ENCODE results near the gene GATC. TPM values are rescaled to one million over a fixed set of nuclear protein-coding genes. Genes with fewer than 3 reads are reported as not detected.
A peak's percentile ranks its signal among the peaks of the same experiment; 100 is the strongest.

Gene GATC
- total and polyA plus RNA-seq, 3 donors from 2014 or later: 10.8 to 20.9 (median 17.5) TPM

GRCh38 chr12:120463712-120464111 is 17.5 kb downstream of the GATC start:
- peaks cover 21% of the 10 kb centered on the region for H3K4me1 ChIP-seq
- no peaks in the 10 kb centered on the region for H3K27me3 ChIP-seq
- H3K27ac ChIP-seq: no peak overlapping the region
- 85 to 88% methylated on average over 5 of the region's 5 CpGs for WGBS, 2 donors
- TF ChIP-seq POLR2A (IDR thresholded peaks at IDR 0.05): no peak
- TF ChIP-seq, protein P1, sequence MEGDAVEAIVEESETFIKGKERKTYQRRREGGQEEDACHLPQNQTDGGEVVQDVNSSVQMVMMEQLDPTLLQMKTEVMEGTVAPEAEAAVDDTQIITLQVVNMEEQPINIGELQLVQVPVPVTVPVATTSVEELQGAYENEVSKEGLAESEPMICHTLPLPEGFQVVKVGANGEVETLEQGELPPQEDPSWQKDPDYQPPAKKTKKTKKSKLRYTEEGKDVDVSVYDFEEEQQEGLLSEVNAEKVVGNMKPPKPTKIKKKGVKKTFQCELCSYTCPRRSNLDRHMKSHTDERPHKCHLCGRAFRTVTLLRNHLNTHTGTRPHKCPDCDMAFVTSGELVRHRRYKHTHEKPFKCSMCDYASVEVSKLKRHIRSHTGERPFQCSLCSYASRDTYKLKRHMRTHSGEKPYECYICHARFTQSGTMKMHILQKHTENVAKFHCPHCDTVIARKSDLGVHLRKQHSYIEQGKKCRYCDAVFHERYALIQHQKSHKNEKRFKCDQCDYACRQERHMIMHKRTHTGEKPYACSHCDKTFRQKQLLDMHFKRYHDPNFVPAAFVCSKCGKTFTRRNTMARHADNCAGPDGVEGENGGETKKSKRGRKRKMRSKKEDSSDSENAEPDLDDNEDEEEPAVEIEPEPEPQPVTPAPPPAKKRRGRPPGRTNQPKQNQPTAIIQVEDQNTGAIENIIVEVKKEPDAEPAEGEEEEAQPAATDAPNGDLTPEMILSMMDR (IDR thresholded peaks at IDR 0.05): no peak
- intact Hi-C loops (cut with DNase I; ENCODE audit: low total_unique reads): no loop called here
- no peak for DNase-seq
- no peaks in the 10 kb centered on the region for H3K9me3 ChIP-seq
- no peak overlapping the region for H3K4me3 ChIP-seq
- no peaks in the 10 kb centered on the region for H3K36me3 ChIP-seq (ENCODE audit: low read depth, missing control alignments)

GRCh38 chr12:120465756-120466155 is 19.5 kb downstream of the GATC start:
- no peak for DNase-seq
- 39 to 45% methylated on average over 5 of the region's 5 CpGs for WGBS, 2 donors
- no peaks in the 10 kb centered on the region for H3K27me3 ChIP-seq
- H3K27ac ChIP-seq: peak overlapping the region in 1 of 2 donors; percentile 10
- no peaks in the 10 kb centered on the region for H3K9me3 ChIP-seq
- H3K4me3 ChIP-seq: no peak overlapping the region
- H3K36me3 ChIP-seq (ENCODE audit: low read depth, missing control alignments): no peaks in the 10 kb centered on the region
- no peak for TF ChIP-seq POLR2A (IDR thresholded peaks at IDR 0.05)
- TF ChIP-seq, protein P1 (IDR thresholded peaks at IDR 0.05): no peak
- intact Hi-C loops (cut with DNase I; ENCODE audit: low total_unique reads): no loop called here
- peaks cover 28% of the 10 kb centered on the region for H3K4me1 ChIP-seq

DNA sequence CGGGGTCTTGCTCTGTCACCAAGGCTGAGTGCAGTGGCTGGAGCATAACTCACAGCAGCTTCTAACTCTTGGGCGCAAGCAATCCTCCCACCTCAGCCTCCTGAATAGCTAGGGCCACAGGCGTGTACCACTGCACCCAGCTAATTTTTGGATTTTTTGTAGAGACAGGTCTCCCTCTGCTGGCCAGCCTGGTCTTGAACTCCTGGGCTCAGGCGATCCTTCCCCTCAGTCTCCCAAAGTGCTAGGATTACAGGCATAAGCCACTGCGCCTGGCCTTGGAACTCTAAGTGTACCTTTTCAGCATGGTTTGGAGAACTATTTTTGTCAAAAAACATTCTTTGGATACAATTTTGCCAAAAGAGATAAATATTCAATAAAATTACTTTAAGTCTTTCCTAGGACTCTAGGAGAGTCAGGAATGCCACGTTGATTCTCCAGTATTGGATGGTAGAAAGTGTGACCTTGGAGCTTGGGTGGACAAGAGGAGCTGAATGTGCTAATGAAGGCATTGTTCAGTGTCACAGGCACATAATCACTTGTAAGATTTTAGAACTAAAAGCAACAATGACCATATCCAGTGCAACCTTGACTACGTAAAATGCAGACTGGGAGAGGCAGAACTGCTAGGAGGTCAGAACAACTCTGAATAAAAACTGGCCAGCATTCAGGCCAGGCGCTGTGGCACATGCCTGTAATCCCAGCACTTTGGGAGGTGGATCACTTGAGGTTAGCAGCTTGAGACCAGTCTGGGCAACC is 20.5 kb downstream of the GATC start:
- Histone ChIP-seq H3K36me3 (ENCODE audit: low read depth, missing control alignments) (no peaks in the 10 kb centered on the region), H3K27ac (peak overlapping the region; percentile 7 to 57), H3K4me3 (no peak overlapping the region), H3K27me3 (no peaks in the 10 kb centered on the region), H3K9me3 (no peaks in the 10 kb centered on the region), H3K4me1 (peaks cover 32% of the 10 kb centered on the region)
- peak; percentile 78 for DNase-seq
- TF ChIP-seq POLR2A (IDR thresholded peaks at IDR 0.05): no peak
- TF ChIP-seq, protein P1 (IDR thresholded peaks at IDR 0.05): peak; percentile 30 to 51 (median 46)
- intact Hi-C loops (cut with DNase I; ENCODE audit: low total_unique reads): no loop called here
- WGBS, 2 donors: 27 to 28% methylated on average over 8 of the region's 8 CpGs

DNA sequence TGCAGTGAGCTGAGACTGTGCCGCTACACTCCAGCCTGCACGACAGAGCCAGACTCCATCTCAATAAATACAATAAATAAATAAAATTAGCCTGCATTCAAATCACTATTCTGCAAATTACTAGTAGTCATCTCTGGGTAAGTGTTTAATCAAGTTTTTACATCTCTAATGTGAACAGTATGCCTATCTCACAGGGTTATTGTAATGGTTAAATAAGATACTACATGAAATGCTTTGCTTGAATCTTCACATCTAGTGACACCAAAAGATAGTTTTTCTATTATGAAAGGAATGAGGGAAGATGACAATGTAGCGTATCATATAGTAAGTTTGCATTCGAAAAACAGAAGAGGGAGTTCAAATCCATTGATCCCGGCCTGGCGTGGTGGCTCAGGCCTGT is 21.2 kb downstream of the GATC start:
- H3K27ac ChIP-seq: peak overlapping the region in 1 of 2 donors; percentile 57
- H3K4me3 ChIP-seq: no peak overlapping the region
- no peaks in the 10 kb centered on the region for H3K27me3 ChIP-seq
- intact Hi-C loops (cut with DNase I; ENCODE audit: low total_unique reads): no loop called here
- H3K36me3 ChIP-seq (ENCODE audit: low read depth, missing control alignments): no peaks in the 10 kb centered on the region
- TF ChIP-seq, protein P1 (IDR thresholded peaks at IDR 0.05): no peak
- TF ChIP-seq POLR2A (IDR thresholded peaks at IDR 0.05): no peak
- 44 to 54% methylated on average over 6 of the region's 6 CpGs for WGBS, 2 donors
- no peak for DNase-seq
- peaks cover 32% of the 10 kb centered on the region for H3K4me1 ChIP-seq
- H3K9me3 ChIP-seq: no peaks in the 10 kb centered on the region
